ENCODE measurements around the gene INF2.

Gene INF2

GRCh38 chr14:104700225-104700651 lies 10.8 kb downstream of the INF2 start:
- no peak overlapping the region for H3K4me3 ChIP-seq (replicated peaks; ENCODE audit: insufficient read depth, low read length)
- H3K27me3 ChIP-seq (ENCODE audit: insufficient read depth, poor library complexity, severe bottlenecking): no peaks in the 10 kb centered on the region
- no peak overlapping the region for H3K27ac ChIP-seq (replicated peaks)
- DNase-seq (ENCODE audit: low read depth in 1 of 2, low spot score in 1 of 2): no peak
- TF ChIP-seq REST (IDR thresholded peaks at IDR 0.05; ENCODE audit: insufficient replicate concordance, low read depth) (no peak), GABPA (IDR thresholded peaks at IDR 0.05; ENCODE audit: low read depth) (no peak), POLR2AphosphoS5 (IDR thresholded peaks at IDR 0.05; ENCODE audit: low read depth) (no peak), SPI1 (IDR thresholded peaks at IDR 0.05; ENCODE audit: borderline replicate concordance, low read depth) (no peak), CTCF (IDR thresholded peaks at IDR 0.05; ENCODE audit: insufficient read depth, low read length) (no peak)

GRCh38 chr14:104700747-104701217 lies 11.4 kb downstream of the INF2 start:
- H3K4me3 ChIP-seq (replicated peaks; ENCODE audit: insufficient read depth, low read length): no peak overlapping the region
- TF ChIP-seq SPI1 (IDR thresholded peaks at IDR 0.05; ENCODE audit: borderline replicate concordance, low read depth): no peak
- no peak overlapping the region for H3K27ac ChIP-seq (replicated peaks)
- no peak for DNase-seq (ENCODE audit: low read depth in 1 of 2, low spot score in 1 of 2)
- no peaks in the 10 kb centered on the region for H3K27me3 ChIP-seq (ENCODE audit: insufficient read depth, poor library complexity, severe bottlenecking)

GRCh38 chr14:104701383-104702076 lies 12.1 kb downstream of the INF2 start:
- Histone ChIP-seq H3K27me3 (ENCODE audit: insufficient read depth, poor library complexity, severe bottlenecking) (no peaks in the 10 kb centered on the region), H3K27ac (replicated peaks) (no peak overlapping the region), H3K4me3 (replicated peaks; ENCODE audit: insufficient read depth, low read length) (no peak overlapping the region)
- no peak for DNase-seq (ENCODE audit: low read depth in 1 of 2, low spot score in 1 of 2)
- TF ChIP-seq REST (IDR thresholded peaks at IDR 0.05; ENCODE audit: insufficient replicate concordance, low read depth) (no peak), SPI1 (IDR thresholded peaks at IDR 0.05; ENCODE audit: borderline replicate concordance, low read depth) (no peak), CTCF (IDR thresholded peaks at IDR 0.05; ENCODE audit: insufficient read depth, low read length) (no peak)

GRCh38 chr14:104702106-104702505 lies 12.7 kb downstream of the INF2 start:
- no peak overlapping the region for H3K27ac ChIP-seq (replicated peaks)
- no peak for DNase-seq (ENCODE audit: low read depth in 1 of 2, low spot score in 1 of 2)
- no peaks in the 10 kb centered on the region for H3K27me3 ChIP-seq (ENCODE audit: insufficient read depth, poor library complexity, severe bottlenecking)
- no peak overlapping the region for H3K4me3 ChIP-seq (replicated peaks; ENCODE audit: insufficient read depth, low read length)
- TF ChIP-seq CTCF (IDR thresholded peaks at IDR 0.05; ENCODE audit: insufficient read depth, low read length): no peak
- TF ChIP-seq GABPA (IDR thresholded peaks at IDR 0.05; ENCODE audit: low read depth): no peak
- TF ChIP-seq SPI1 (IDR thresholded peaks at IDR 0.05; ENCODE audit: borderline replicate concordance, low read depth): no peak
- no peak for TF ChIP-seq POLR2AphosphoS5 (IDR thresholded peaks at IDR 0.05; ENCODE audit: low read depth)
- TF ChIP-seq REST (IDR thresholded peaks at IDR 0.05; ENCODE audit: insufficient replicate concordance, low read depth): no peak
